WTC11 (cell line): ENCODE data around the gene KDM6B. TPM values are rescaled to one million over a fixed set of nuclear protein-coding genes. Genes with fewer than 3 reads are reported as not detected.

Experiments used
- ATAC-seq: fragments of 200-7000 bp; cut with Tn5 transposase; 2 replicates; pipeline ENCODE4 v1.10.0; 2021; ENCODE audit warnings: mild to moderate bottlenecking, moderate library complexity
- CTCF ChIA-PET: fragments of 300-600 bp; sonication (Branson Sonifier 250); formaldehyde crosslinking; loops from one replicate; lab custom pipeline; 2021; ENCODE audit warnings: antibody characterized with exemption; lab: Charles Lee
- POLR2A ChIA-PET: fragments of 350-600 bp; sonication (Branson Sonifier 250); formaldehyde crosslinking; loops from one replicate; lab custom pipeline; 2021; ENCODE audit warnings: antibody characterized with exemption; lab: Charles Lee
- DNase-seq: peaks from one replicate; pipeline ENCODE4 v3.0.0; 2021; ENCODE audit warnings: low spot score
- H3K27ac Mint-ChIP-seq: 2 replicates; pipeline ENCODE4 v1.8.0; 2021; ENCODE audit warnings: mixed read lengths
- H3K27me3 Mint-ChIP-seq: 2 replicates; pipeline ENCODE4 v1.8.0; 2021; ENCODE audit warnings: low read depth, mild to moderate bottlenecking, moderate library complexity, mixed read lengths
- H3K36me3 Mint-ChIP-seq: 2 replicates; pipeline ENCODE4 v1.8.0; 2021; ENCODE audit warnings: mixed read lengths
- H3K4me1 Mint-ChIP-seq: 2 replicates; pipeline ENCODE4 v1.8.0; 2022; ENCODE audit warnings: mixed read lengths
- H3K4me3 Mint-ChIP-seq: 2 replicates; pipeline ENCODE4 v1.8.0; 2021; ENCODE audit warnings: mild to moderate bottlenecking, moderate library complexity, mixed read lengths
- H3K9me3 Mint-ChIP-seq: 2 replicates; pipeline ENCODE4 v1.8.0; 2021; ENCODE audit warnings: mixed read lengths
- ARID4B ChIP-seq: sonication (generic); formaldehyde crosslinking; IDR thresholded peaks from 2 replicates; pipeline ENCODE4 v1.8.0; 2023; ENCODE audit warnings: missing genetic modification reagents, mild to moderate bottlenecking, borderline replicate concordance
- ATF1 ChIP-seq: sonication (generic); formaldehyde crosslinking; IDR thresholded peaks from 2 replicates; pipeline ENCODE4 v1.8.1; 2023; ENCODE audit warnings: mild to moderate bottlenecking, moderate library complexity, missing genetic modification reagents
- CDX4 ChIP-seq: fragments of 250-450 bp; sonication (Bioruptor Pico); IDR thresholded peaks from 2 replicates; pipeline ENCODE4 v1.9.0; 2021; ENCODE audit warnings: moderate library complexity, mild to moderate bottlenecking, inconsistent platforms, borderline replicate concordance
- GABPB1 ChIP-seq: sonication (generic); formaldehyde crosslinking; IDR thresholded peaks from 2 replicates; pipeline ENCODE4 v1.8.1; 2023; ENCODE audit warnings: mild to moderate bottlenecking, missing genetic modification reagents
- GTF2I ChIP-seq: fragments of 250-450 bp; sonication (Bioruptor Pico); conservative IDR thresholded peaks from 2 replicates; pipeline ENCODE4 v1.4.0; 2021; ENCODE audit warnings: mild to moderate bottlenecking
- JAZF1 ChIP-seq: fragments of 250-450 bp; sonication (Bioruptor Pico); IDR thresholded peaks from 2 replicates; pipeline ENCODE4 v1.9.0; 2021; ENCODE audit warnings: moderate library complexity, mild to moderate bottlenecking, inconsistent platforms
- MXD4 ChIP-seq: fragments of 250-450 bp; sonication (Bioruptor Pico); IDR thresholded peaks from 2 replicates; pipeline ENCODE4 v1.8.0; 2021; ENCODE audit warnings: mild to moderate bottlenecking, moderate library complexity, borderline replicate concordance
- PRRX2 ChIP-seq: fragments of 250-450 bp; sonication (Bioruptor Pico); IDR thresholded peaks from 2 replicates; pipeline ENCODE4 v1.8.0; 2021; ENCODE audit warnings: mild to moderate bottlenecking
- SOX15 ChIP-seq: fragments of 250-450 bp; sonication (Bioruptor Pico); IDR thresholded peaks from 2 replicates; pipeline ENCODE4 v1.9.0; 2021; ENCODE audit warnings: mild to moderate bottlenecking
- SP1 ChIP-seq: sonication (generic); formaldehyde crosslinking; conservative IDR thresholded peaks from 2 replicates; pipeline ENCODE4 v1.8.1; 2022; ENCODE audit warnings: missing genetic modification reagents
- TEAD1 ChIP-seq: sonication (generic); formaldehyde crosslinking; IDR thresholded peaks from 2 replicates; pipeline ENCODE4 v1.8.0; 2022; ENCODE audit warnings: mild to moderate bottlenecking, missing genetic modification reagents
- ZNF423 ChIP-seq: fragments of 250-450 bp; sonication (Bioruptor Pico); IDR thresholded peaks from 2 replicates; pipeline ENCODE4 v2.1.2; 2022; ENCODE audit warnings: mild to moderate bottlenecking, moderate library complexity
- total RNA-seq: library from RNA; stranded (reverse); gene quantifications from 3 replicates; pipeline ENCODE4 v1.2.3, GENCODE V29; 2021
- TF ChIP-seq, protein P1 (sequence below): sonication (generic); formaldehyde crosslinking; IDR thresholded peaks from 2 replicates; pipeline ENCODE4 v1.8.0; 2023; ENCODE audit warnings: mild to moderate bottlenecking, missing genetic modification reagents
- TF ChIP-seq, protein P2 (sequence below): sonication (generic); formaldehyde crosslinking; IDR thresholded peaks from 2 replicates; pipeline ENCODE4 v1.8.1; 2022; ENCODE audit warnings: mild to moderate bottlenecking, moderate library complexity, missing genetic modification reagents
- TF ChIP-seq, protein P3 (sequence below): sonication (generic); formaldehyde crosslinking; IDR thresholded peaks from 2 replicates; pipeline ENCODE4 v1.8.1; 2023; ENCODE audit warnings: mild to moderate bottlenecking, missing genetic modification reagents, moderate library complexity

The KDM6B gene
- total RNA-seq, 1 experiment from 2014 or later: 13.2 TPM

DNA sequence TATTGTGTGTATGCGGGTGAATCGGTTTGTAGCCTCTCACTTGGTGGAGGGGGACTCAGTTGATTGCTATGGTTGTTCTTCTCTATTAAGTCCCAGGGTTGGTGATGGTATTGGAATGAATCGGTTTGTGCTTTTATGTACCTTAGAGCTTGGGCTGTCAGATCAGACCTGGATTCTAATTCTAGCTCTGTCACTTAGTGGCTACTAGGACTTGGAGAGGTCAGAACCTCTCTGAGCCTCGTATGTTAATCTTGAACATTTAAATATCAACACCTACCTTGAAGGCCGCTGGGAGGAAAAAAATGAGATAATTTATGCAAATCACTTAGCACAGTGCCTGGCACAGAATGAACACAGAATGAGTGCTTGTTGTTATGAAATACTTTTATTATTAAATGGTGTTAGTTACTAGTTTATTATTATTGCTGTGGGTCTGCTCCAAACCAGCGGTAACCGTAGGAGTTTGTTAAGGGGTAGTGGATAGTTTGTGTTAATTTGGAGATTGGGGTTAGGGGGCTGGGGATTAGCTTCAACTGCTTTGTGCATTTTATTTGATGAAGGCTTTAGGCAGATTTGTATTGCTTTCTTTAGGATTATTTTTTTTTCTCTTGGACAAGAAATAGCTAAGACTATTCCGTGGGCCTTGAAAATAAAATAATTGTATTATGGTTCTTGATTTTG is 3.5 kb downstream of the KDM6B start (continued):
- TF ChIP-seq, protein P1, sequence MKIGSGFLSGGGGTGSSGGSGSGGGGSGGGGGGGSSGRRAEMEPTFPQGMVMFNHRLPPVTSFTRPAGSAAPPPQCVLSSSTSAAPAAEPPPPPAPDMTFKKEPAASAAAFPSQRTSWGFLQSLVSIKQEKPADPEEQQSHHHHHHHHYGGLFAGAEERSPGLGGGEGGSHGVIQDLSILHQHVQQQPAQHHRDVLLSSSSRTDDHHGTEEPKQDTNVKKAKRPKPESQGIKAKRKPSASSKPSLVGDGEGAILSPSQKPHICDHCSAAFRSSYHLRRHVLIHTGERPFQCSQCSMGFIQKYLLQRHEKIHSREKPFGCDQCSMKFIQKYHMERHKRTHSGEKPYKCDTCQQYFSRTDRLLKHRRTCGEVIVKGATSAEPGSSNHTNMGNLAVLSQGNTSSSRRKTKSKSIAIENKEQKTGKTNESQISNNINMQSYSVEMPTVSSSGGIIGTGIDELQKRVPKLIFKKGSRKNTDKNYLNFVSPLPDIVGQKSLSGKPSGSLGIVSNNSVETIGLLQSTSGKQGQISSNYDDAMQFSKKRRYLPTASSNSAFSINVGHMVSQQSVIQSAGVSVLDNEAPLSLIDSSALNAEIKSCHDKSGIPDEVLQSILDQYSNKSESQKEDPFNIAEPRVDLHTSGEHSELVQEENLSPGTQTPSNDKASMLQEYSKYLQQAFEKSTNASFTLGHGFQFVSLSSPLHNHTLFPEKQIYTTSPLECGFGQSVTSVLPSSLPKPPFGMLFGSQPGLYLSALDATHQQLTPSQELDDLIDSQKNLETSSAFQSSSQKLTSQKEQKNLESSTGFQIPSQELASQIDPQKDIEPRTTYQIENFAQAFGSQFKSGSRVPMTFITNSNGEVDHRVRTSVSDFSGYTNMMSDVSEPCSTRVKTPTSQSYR (CRISPR knock-in tag): no peak
- TF ChIP-seq MXD4 (CRISPR knock-in tag) (no peak), ZNF423 (CRISPR knock-in tag) (no peak), ARID4B (no peak), TEAD1 (no peak)

DNA sequence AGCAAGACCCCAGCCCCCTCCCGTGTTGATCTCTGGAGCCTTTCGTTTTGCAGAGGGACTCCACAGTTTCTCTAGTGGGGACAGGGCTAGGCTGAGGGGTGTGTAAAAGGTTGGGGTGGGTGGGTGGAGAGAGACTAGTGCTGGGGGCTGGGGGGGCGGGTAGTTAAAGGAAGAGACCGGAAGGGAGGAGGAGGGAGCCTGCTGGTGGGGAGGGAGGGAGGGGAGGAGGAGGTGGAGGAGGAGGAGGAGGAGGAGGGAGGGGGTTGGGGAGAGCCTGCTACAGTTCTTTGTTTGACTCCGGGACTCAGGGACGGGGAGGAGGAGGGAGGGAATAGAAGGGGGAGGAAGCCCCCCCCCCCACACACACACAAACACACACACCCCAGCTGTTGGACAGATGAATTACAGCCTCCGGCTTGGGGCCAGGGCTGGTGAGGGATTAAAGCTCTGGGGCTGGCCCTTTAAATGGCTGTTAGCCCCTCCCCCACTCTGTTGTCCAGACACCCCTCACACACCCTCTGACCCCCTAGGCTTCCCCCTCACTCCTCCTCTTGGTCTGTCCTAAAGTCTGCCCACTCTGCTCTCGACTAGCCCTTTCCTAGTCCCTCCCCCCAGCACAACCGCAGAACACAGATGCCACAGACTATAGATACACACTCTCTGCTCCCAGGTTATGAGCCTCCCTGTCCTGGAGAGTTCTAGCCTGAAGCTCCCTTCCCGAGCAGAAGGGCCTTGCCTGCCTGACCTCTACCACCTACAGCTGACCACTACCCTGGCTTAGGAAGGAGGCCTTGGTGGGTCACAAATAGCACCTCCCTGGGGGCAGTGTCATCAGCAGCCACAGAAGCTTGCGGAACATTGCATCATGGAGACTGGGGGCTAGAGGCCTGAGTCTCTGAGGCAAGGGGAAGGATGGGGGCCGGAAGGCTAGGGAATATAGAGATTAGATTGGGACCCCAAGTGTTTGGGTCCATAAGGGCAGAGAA is 4.4 kb downstream of the KDM6B start:
- Mint-ChIP-seq H3K36me3 (no peaks in the 10 kb centered on the region), H3K4me3 (peak overlapping the region; percentile 93), H3K9me3 (no peaks in the 10 kb centered on the region), H3K4me1 (peaks cover 43% of the 10 kb centered on the region), H3K27me3 (peaks cover 48% of the 10 kb centered on the region), H3K27ac (no peak overlapping the region)
- no peak for ATAC-seq
- TF ChIP-seq ATF1 (no peak), GABPB1 (CRISPR knock-in tag) (peak; percentile 99)
- CTCF ChIA-PET: interaction anchor here (0.6 to 5.4 kb wide), 9 partner anchors 15 to 202 kb away, joined by 3 to 63 read pairs (median 3); partner anchors contain the start of genes CYB5D1, NAA38 and TMEM88
- no peak for DNase-seq
- POLR2A ChIA-PET: interaction anchor here (0.6 to 1.0 kb wide), 2 partner anchors 19 to 24 kb away, joined by 3 read pairs; partner anchors contain the start of gene NAA38

GRCh38 chr17:7839190-7839875 is 5.3 kb downstream of the KDM6B start:
- Mint-ChIP-seq H3K27me3 (peaks cover 47% of the 10 kb centered on the region), H3K9me3 (no peaks in the 10 kb centered on the region)
- CTCF ChIA-PET: interaction anchor here (1.2 to 1.3 kb wide), 2 partner anchors 123 to 149 kb away, joined by 3 read pairs; no protein-coding TSS in a partner anchor

More at GRCh38 chr17:7839190-7839875, 5.3 kb downstream of the KDM6B start:
- Mint-ChIP-seq H3K27ac (no peak overlapping the region), H3K36me3 (no peaks in the 10 kb centered on the region), H3K4me1 (peaks cover 40% of the 10 kb centered on the region), H3K4me3 (no peak overlapping the region)
- DNase-seq (no peak), ATAC-seq (no peak)
- TF ChIP-seq CDX4 (no peak), SOX15 (CRISPR knock-in tag) (no peak), GTF2I (CRISPR knock-in tag) (no peak), JAZF1 (CRISPR knock-in tag) (no peak), TEAD1 (no peak), PRRX2 (CRISPR knock-in tag) (no peak), SP1 (no peak)
- TF ChIP-seq, protein P2, sequence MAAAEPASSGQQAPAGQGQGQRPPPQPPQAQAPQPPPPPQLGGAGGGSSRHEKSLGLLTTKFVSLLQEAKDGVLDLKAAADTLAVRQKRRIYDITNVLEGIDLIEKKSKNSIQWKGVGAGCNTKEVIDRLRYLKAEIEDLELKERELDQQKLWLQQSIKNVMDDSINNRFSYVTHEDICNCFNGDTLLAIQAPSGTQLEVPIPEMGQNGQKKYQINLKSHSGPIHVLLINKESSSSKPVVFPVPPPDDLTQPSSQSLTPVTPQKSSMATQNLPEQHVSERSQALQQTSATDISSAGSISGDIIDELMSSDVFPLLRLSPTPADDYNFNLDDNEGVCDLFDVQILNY: no peak
- TF ChIP-seq, protein P3, sequence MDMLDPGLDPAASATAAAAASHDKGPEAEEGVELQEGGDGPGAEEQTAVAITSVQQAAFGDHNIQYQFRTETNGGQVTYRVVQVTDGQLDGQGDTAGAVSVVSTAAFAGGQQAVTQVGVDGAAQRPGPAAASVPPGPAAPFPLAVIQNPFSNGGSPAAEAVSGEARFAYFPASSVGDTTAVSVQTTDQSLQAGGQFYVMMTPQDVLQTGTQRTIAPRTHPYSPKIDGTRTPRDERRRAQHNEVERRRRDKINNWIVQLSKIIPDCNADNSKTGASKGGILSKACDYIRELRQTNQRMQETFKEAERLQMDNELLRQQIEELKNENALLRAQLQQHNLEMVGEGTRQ (CRISPR knock-in tag): no peak
- POLR2A ChIA-PET: interaction anchor here (0.6 to 1.0 kb wide), 2 partner anchors 18 to 23 kb away, joined by 3 read pairs; partner anchors contain the start of gene NAA38
